HL-60 (cell line): ENCODE results near the gene FAM240A.

ENCODE experiments used
- DNase-seq, 2 experiments: peaks; one replicate each; pipeline ENCODE4 v3.0.0-alpha.2; 2010 to 2020; ENCODE audit warnings: low read depth in 1 of 2, low spot score in 1 of 2
- H3K27ac ChIP-seq: fragments of 250-450 bp; sonication (Bioruptor Pico); replicated peaks from 2 replicates; pipeline ENCODE4 v1.5.1; 2020; ENCODE audit warnings: mild to moderate bottlenecking, moderate library complexity
- H3K27me3 ChIP-seq: fragments of 250-450 bp; sonication (Bioruptor Pico); 2 replicates; pipeline ENCODE4 v1.5.1; 2021; ENCODE audit warnings: mild to moderate bottlenecking, moderate library complexity; ENCODE audit not compliant: insufficient read depth, poor library complexity, severe bottlenecking
- H3K4me3 ChIP-seq: replicated peaks from 2 replicates; pipeline ENCODE4 v1.5.1; 2011; ENCODE audit warnings: mild to moderate bottlenecking, control low read depth, low read length; ENCODE audit not compliant: insufficient read depth
- GABPA ChIP-seq: IDR thresholded peaks from 2 replicates; pipeline ENCODE4 v1.6.1; 2012; ENCODE audit warnings: low read depth
- POLR2AphosphoS5 ChIP-seq: IDR thresholded peaks from 2 replicates; pipeline ENCODE4 v1.6.1; 2012; ENCODE audit warnings: low read depth
- SPI1 ChIP-seq: IDR thresholded peaks from 2 replicates; pipeline ENCODE4 v1.6.1; 2012; ENCODE audit warnings: low read depth, mild to moderate bottlenecking, borderline replicate concordance
- TF ChIP-seq, protein P1 (sequence below): IDR thresholded peaks from one replicate; pipeline ENCODE4 v1.5.1; 2011; ENCODE audit warnings: low read length, control low read depth, inconsistent platforms; ENCODE audit not compliant: insufficient read depth
- TF ChIP-seq, protein P2 (sequence below): IDR thresholded peaks from 2 replicates; pipeline ENCODE4 v1.6.1; 2012; ENCODE audit warnings: low read depth; ENCODE audit not compliant: insufficient replicate concordance

Gene FAM240A

DNA sequence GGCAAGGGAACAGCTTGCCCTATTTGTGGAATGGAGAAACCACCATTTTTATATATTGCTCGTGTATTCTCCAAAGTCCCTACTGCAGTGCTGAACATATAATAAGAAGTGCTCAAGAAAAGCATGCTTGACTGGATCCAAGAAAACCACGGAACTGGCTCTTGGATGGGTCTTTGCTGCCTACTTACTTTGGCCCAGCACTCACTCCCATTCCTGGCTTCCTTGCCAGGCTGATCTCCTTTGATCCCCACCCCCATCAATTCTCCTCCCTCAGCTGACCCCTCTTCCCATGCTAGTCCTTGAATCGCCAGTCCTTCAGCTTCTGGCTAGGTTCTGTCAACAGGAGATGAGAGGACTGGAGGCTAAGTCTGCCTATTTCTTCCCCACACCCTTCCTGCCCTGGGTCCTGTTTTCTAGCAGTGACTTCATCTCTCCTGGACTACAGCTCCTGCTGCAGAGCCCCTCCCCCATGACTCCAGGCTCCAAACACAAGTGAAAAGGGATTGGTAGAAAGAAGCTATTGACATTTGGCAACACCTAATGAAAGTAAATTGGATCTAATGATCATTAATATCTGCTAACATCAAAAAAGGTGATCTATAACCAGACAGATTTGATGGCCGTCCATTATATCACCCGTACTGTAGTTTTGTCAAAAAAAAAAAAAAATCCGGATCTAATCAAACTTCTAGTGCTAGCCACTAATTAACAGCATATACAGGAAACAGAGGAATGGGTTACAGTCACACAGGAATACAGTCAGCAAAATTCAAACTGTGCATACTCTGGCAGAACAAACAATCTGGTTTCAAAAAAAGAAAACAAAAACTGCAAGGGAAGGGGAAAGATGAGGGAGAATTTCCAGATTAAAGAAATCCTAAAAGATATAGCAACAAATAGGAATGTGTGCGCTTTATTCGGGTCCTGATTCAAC, 7.8 kb downstream of the FAM240A start:
- Histone ChIP-seq H3K27me3 (peaks cover 10% of the 10 kb centered on the region), H3K4me3 (no peak overlapping the region), H3K27ac (no peak overlapping the region)
- no peak for TF ChIP-seq POLR2AphosphoS5
- TF ChIP-seq, protein P1, sequence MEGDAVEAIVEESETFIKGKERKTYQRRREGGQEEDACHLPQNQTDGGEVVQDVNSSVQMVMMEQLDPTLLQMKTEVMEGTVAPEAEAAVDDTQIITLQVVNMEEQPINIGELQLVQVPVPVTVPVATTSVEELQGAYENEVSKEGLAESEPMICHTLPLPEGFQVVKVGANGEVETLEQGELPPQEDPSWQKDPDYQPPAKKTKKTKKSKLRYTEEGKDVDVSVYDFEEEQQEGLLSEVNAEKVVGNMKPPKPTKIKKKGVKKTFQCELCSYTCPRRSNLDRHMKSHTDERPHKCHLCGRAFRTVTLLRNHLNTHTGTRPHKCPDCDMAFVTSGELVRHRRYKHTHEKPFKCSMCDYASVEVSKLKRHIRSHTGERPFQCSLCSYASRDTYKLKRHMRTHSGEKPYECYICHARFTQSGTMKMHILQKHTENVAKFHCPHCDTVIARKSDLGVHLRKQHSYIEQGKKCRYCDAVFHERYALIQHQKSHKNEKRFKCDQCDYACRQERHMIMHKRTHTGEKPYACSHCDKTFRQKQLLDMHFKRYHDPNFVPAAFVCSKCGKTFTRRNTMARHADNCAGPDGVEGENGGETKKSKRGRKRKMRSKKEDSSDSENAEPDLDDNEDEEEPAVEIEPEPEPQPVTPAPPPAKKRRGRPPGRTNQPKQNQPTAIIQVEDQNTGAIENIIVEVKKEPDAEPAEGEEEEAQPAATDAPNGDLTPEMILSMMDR = no peak
- TF ChIP-seq, protein P2, sequence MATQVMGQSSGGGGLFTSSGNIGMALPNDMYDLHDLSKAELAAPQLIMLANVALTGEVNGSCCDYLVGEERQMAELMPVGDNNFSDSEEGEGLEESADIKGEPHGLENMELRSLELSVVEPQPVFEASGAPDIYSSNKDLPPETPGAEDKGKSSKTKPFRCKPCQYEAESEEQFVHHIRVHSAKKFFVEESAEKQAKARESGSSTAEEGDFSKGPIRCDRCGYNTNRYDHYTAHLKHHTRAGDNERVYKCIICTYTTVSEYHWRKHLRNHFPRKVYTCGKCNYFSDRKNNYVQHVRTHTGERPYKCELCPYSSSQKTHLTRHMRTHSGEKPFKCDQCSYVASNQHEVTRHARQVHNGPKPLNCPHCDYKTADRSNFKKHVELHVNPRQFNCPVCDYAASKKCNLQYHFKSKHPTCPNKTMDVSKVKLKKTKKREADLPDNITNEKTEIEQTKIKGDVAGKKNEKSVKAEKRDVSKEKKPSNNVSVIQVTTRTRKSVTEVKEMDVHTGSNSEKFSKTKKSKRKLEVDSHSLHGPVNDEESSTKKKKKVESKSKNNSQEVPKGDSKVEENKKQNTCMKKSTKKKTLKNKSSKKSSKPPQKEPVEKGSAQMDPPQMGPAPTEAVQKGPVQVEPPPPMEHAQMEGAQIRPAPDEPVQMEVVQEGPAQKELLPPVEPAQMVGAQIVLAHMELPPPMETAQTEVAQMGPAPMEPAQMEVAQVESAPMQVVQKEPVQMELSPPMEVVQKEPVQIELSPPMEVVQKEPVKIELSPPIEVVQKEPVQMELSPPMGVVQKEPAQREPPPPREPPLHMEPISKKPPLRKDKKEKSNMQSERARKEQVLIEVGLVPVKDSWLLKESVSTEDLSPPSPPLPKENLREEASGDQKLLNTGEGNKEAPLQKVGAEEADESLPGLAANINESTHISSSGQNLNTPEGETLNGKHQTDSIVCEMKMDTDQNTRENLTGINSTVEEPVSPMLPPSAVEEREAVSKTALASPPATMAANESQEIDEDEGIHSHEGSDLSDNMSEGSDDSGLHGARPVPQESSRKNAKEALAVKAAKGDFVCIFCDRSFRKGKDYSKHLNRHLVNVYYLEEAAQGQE = no peak
- TF ChIP-seq SPI1 = no peak
- no peak for TF ChIP-seq GABPA
- no peak for DNase-seq

DNA sequence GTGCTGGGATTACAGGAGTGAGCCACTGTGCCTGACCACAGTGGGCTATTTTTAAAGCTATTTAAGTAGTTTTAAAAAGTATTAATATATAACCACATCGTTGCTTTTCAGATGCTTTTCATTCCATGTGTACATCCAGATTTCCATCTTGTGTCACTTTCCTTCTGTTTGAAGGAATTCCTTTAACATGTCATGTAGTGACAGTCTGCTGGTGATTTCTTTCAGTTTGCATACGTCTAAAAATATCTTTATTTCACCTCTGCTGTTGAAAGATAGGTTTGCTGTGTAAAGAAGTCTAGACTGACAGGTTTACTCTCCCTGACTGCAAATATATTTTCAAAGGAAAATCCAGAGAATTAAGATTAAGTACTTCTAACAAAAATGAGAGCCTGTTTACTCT, 12.2 kb downstream of the FAM240A start:
- no peak overlapping the region for H3K4me3 ChIP-seq
- no peak for DNase-seq
- TF ChIP-seq, protein P1 = no peak
- TF ChIP-seq, protein P2 = no peak
- TF ChIP-seq GABPA (no peak), POLR2AphosphoS5 (no peak), SPI1 (no peak)
- peaks cover 3% of the 10 kb centered on the region for H3K27me3 ChIP-seq
- H3K27ac ChIP-seq = no peak overlapping the region

DNA sequence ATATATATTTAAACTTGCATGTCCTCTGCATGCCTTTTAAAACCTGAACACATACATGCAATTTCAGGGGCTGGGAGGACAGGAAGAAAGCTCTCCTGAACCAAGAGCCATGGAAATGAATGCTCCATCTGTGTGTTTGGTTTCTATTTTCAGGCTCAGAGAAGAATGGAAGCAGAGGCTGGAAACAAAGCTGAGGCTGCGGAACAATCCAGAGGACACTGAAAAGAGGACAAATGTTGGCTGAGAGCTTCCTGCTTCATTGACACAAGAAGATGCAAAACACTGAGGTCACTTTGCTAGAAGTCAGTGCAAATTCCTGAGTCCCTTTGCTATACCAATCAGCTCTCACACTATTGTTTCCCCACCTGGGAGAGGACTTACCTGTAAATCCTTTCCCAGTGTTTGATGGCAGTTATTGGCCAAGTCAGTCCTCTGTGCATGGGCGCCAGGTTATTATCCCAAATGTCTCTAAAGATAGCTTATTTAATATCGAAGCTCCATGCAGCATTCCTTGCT, 12.7 kb downstream of the FAM240A start:
- TF ChIP-seq SPI1 = no peak
- TF ChIP-seq, protein P1 = no peak
- TF ChIP-seq, protein P2 = no peak
- TF ChIP-seq POLR2AphosphoS5 = no peak
- no peak for TF ChIP-seq GABPA
- no peak overlapping the region for H3K27ac ChIP-seq
- H3K4me3 ChIP-seq = no peak overlapping the region
- H3K27me3 ChIP-seq = peaks cover 3% of the 10 kb centered on the region
- no peak for DNase-seq
